Spleen (tissue), 11 donors: ENCODE data around the gene SCAMP4. TPM values are rescaled to one million over a fixed set of nuclear protein-coding genes. Genes with fewer than 3 reads are reported as not detected.

Source experiments
- DNase-seq: peaks from one replicate; pipeline ENCODE4 v3.0.0-alpha.2; 2020
- H3K27ac ChIP-seq, 8 donors: fragments of 200-600 bp; sonication (generic) in 7 of 8; 1 replicate in 4 of 8; 2 replicates in 4 of 8; pipeline versions ENCODE4 v1.5.0 to v1.8.0; 2016 to 2021; ENCODE audit warnings: inconsistent platforms in 4 of 8, mild to moderate bottlenecking in 4 of 8, moderate library complexity in 1 of 8
- H3K27me3 ChIP-seq, 7 donors: fragments of 200-600 bp; sonication (generic) in 6 of 7; replicated peaks in 1 of 7; 1 replicate in 4 of 7; 2 replicates in 3 of 7; pipeline versions ENCODE4 v1.5.0 to v1.8.0; 2016 to 2021; ENCODE audit warnings: inconsistent platforms in 3 of 7, mild to moderate bottlenecking in 1 of 7
- H3K36me3 ChIP-seq, 6 donors: fragments of 200-600 bp; sonication (generic) in 5 of 6; 1 replicate in 4 of 6; 2 replicates in 2 of 6; pipeline versions ENCODE4 v1.5.0 to v1.8.0; 2016 to 2021; ENCODE audit warnings: inconsistent platforms in 2 of 6
- H3K4me1 ChIP-seq, 6 donors: fragments of 200-600 bp; sonication (generic) in 5 of 6; 1 replicate in 3 of 6; 2 replicates in 3 of 6; pipeline versions ENCODE4 v1.5.0 to v1.8.0; 2016 to 2021; ENCODE audit warnings: inconsistent platforms in 3 of 6
- H3K4me3 ChIP-seq, 8 donors: fragments of 200-600 bp; sonication (generic) in 7 of 8; 1 replicate in 4 of 8; 2 replicates in 4 of 8; pipeline versions ENCODE4 v1.5.0 to v1.8.0; 2016 to 2021; ENCODE audit warnings: inconsistent platforms in 4 of 8, mild to moderate bottlenecking in 4 of 8, moderate library complexity in 2 of 8
- H3K9me3 ChIP-seq, 8 donors: fragments of 200-600 bp; sonication (generic) in 7 of 8; 1 replicate in 4 of 8; 2 replicates in 4 of 8; pipeline versions ENCODE4 v1.5.0 to v1.8.0; 2016 to 2021; ENCODE audit warnings: inconsistent platforms in 4 of 8
- CTCF ChIP-seq, 11 experiments: fragments of 200-600 bp in 7 of 11; fragments of 450-650 bp in 4 of 11; sonication (generic) in 4 of 11; IDR thresholded peaks in 8 of 11; conservative IDR thresholded peaks in 3 of 11; 1 replicate in 7 of 11; 2 replicates in 4 of 11; pipeline versions ENCODE4 v1.4.0 to v1.8.0; 2016 to 2021; ENCODE audit warnings: antibody characterized with exemption in 11 of 11, inconsistent platforms in 4 of 11, mild to moderate bottlenecking in 1 of 11
- POLR2A ChIP-seq, 3 donors: fragments of 450-650 bp; IDR thresholded peaks; one replicate each; pipeline ENCODE4 v1.5.1; 2017; ENCODE audit warnings: antibody characterized with exemption in 3 of 3, mild to moderate bottlenecking in 1 of 3
- POLR2AphosphoS5 ChIP-seq, 3 donors: sonication (generic); formaldehyde crosslinking; IDR thresholded peaks; one replicate each; pipeline ENCODE4 v1.5.1; 2017; ENCODE audit warnings: antibody characterized with exemption in 3 of 3
- WGBS, 5 donors: extraction: QIAGEN DNeasy Blood & Tissue Kit in 3 of 5; methylation state at CpG; one replicate each; pipeline versions ENCODE4 v1.1.5 to v1.1.7; 2013 to 2018; 5-methylcytosine and 5-hydroxymethylcytosine counted together
- intact Hi-C: fragments of 100-400 bp; cut with DNase I; formaldehyde crosslinking; loops from one replicate; pipeline ENCODE4 v1.15.0; 2023; ENCODE audit warnings: low total_unique reads
- polyA plus RNA-seq, 3 donors: library from polyadenylated mRNA; stranded (reverse); fragments of 200-250 nt; gene quantifications; one replicate each; pipeline ENCODE4 v1.2.1, GENCODE V29; 2013
- total RNA-seq, 7 donors: library from RNA; depleted of rRNA in 3 of 7; stranded (reverse); fragments of >200 nt in 3 of 7; fragmentation: NEBNext Ultra II Directional in 4 of 7; extraction: Animal tissue kit (Norgen Biotek cat#: 25700) in 4 of 7; gene quantifications; one replicate each; pipeline versions ENCODE4 v1.1.0 to v1.2.1, GENCODE V29; 2016 to 2021
- donor health status: healthy with polysubstance abuse.
- donor health status: DM: no; HTN: no; CAD: no; lungs with moderate emphysema.
- donor health status: DM: no; HTN: no; CAD: no.
- donor health status: Bipolar disorder and iron deficiency.
- donor health status: healthy.
- donor health status: DM: no; HTN: no; CAD: no.
- donor health status: DM: yes; HTN: yes; CAD: no.

The SCAMP4 gene
- total and polyA plus RNA-seq, 10 donors, result 13.0 to 92.2 (median 51.8) TPM

DNA sequence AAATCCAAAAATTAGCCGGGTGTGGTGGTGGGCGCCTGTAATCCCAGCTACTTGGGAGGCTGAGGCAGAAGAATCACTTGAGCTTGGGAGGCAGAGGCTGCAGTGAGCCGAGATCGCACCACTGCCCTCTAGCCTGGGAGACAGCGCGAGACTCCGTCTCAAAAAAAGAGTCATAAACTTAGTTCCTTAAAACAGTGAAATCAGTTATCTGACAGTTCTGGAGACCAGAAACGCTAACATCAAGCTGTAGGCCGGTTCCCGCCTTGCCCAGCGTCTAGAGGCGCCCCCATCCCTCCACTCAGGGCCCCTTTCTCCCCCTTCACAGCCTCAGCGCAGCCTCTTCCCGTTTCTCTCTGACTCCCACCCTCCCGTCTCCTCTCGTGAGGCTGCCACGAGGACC, 11.9 kb downstream of the SCAMP4 start:
- H3K4me1 ChIP-seq, result peaks cover 0 to 29% (median 5%) of the 10 kb centered on the region in 6 donors
- no peak overlapping the region for H3K4me3 ChIP-seq
- peaks cover 0 to 98% (median 69%) of the 10 kb centered on the region in 6 donors for H3K36me3 ChIP-seq
- WGBS, 5 donors, result 48 to 74% (median 68%) methylated on average over 17 of the region's 17 CpGs
- no peaks in the 10 kb centered on the region for H3K27me3 ChIP-seq
- TF ChIP-seq CTCF (IDR thresholded peaks at IDR 0.05 in 8 of 11, conservative IDR thresholded peaks at IDR 0.05 in 3 of 11), result no peak
- intact Hi-C loops, result no loop called here
- H3K27ac ChIP-seq, result no peak overlapping the region
- no peaks in the 10 kb centered on the region for H3K9me3 ChIP-seq
- DNase-seq, result no peak

GRCh38 chr19:1917926-1918325, 12.7 kb downstream of the SCAMP4 start:
- no peaks in the 10 kb centered on the region for H3K9me3 ChIP-seq
- WGBS, 5 donors, result 92 to 99% (median 97%) methylated on average over 20 to 25 of the region's 25 CpGs
- no peak overlapping the region for H3K4me3 ChIP-seq
- no peak for DNase-seq
- intact Hi-C loops, result no loop called here
- peaks cover 0 to 98% (median 66%) of the 10 kb centered on the region in 6 donors for H3K36me3 ChIP-seq
- H3K4me1 ChIP-seq, result peaks cover 0 to 31% (median 6%) of the 10 kb centered on the region in 6 donors
- H3K27me3 ChIP-seq, result no peaks in the 10 kb centered on the region
- TF ChIP-seq POLR2AphosphoS5 (IDR thresholded peaks at IDR 0.05) (peak in 1 of 3 donors; percentile 48), CTCF (IDR thresholded peaks at IDR 0.05 in 8 of 11, conservative IDR thresholded peaks at IDR 0.05 in 3 of 11) (no peak), POLR2A (IDR thresholded peaks at IDR 0.05) (no peak)
- H3K27ac ChIP-seq, result no peak overlapping the region

- H3K4me1 ChIP-seq, result peaks cover 0 to 28% (median 7%) of the 10 kb centered on the region in 6 donors
- H3K36me3 ChIP-seq, result peaks cover 0 to 98% (median 63%) of the 10 kb centered on the region in 6 donors
- 96 to 97% (median 96%) methylated on average over 28 of the region's 28 CpGs for WGBS, 5 donors
- TF ChIP-seq POLR2AphosphoS5 (IDR thresholded peaks at IDR 0.05) (peak in 1 of 3 donors; percentile 50), CTCF (IDR thresholded peaks at IDR 0.05 in 8 of 11, conservative IDR thresholded peaks at IDR 0.05 in 3 of 11) (no peak)
- H3K27ac ChIP-seq, result no peak overlapping the region
- H3K9me3 ChIP-seq, result no peaks in the 10 kb centered on the region
- H3K27me3 ChIP-seq, result no peaks in the 10 kb centered on the region
- no peak for DNase-seq
- intact Hi-C loops, result no loop called here
- H3K4me3 ChIP-seq, result no peak overlapping the region
These were observed 13.8 kb downstream of the SCAMP4 start for GRCh38 chr19:1918975-1919374.

DNA sequence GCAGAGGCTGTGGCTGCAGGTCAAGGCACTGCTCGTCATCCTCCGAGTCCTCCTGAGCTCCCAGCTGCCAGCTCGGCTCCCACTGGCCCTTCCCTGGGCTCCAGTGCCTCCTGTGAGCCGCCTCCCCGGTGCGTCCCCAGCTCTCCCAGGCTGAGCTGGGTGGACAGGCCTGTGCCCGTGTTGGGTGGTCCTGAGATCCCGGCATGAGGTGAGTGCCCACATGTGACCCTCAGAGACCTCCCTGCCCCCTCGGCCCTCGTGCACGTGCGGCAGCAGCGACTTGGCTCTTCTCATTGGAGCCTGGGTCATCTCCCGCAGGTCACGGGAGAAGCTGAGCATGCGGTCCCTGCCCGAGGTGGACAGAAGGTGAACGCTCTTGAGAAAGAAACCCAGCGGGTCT, 15.4 kb downstream of the SCAMP4 start:
- peaks cover 0 to 36% (median 5%) of the 10 kb centered on the region in 6 donors for H3K4me1 ChIP-seq
- no peak for DNase-seq
- WGBS, 5 donors, result 94 to 98% (median 95%) methylated on average over 15 to 19 of the region's 19 CpGs
- intact Hi-C loops, result no loop called here
- H3K9me3 ChIP-seq, result no peaks in the 10 kb centered on the region
- H3K27ac ChIP-seq, result no peak overlapping the region
- peaks cover 0 to 99% (median 63%) of the 10 kb centered on the region in 6 donors for H3K36me3 ChIP-seq
- TF ChIP-seq POLR2A (IDR thresholded peaks at IDR 0.05) (no peak), POLR2AphosphoS5 (IDR thresholded peaks at IDR 0.05) (no peak), CTCF (IDR thresholded peaks at IDR 0.05 in 8 of 11, conservative IDR thresholded peaks at IDR 0.05 in 3 of 11) (no peak)
- no peak overlapping the region for H3K4me3 ChIP-seq
- H3K27me3 ChIP-seq, result no peaks in the 10 kb centered on the region
